Right forelimb (tissue), 1 donor: ENCODE data around the gene CXXC4.

Experiments used
- DNase-seq: peaks from one replicate; pipeline ENCODE4 v3.0.0-alpha.2; 2018

CXXC4 gene

DNA sequence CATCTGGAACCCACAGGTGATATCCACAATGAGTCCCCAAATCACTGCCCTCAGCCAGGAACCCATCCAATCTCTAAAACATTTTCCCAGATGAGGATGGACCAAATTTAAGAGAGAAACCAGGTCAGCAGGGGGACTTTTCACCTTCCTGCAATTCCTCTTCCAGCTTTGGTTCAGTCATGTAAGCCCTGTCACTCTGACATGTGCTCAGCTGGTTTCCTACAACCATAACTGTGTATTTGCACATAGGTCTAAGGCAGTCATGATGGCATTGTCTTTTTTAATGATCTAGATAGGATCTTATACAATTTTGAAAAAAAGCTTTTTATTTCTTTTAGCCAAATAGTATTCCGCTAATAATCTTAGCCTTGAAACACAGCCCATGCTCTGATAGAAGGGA lies 6.5 kb downstream of the CXXC4 start:
- DNase-seq: no peak

DNA sequence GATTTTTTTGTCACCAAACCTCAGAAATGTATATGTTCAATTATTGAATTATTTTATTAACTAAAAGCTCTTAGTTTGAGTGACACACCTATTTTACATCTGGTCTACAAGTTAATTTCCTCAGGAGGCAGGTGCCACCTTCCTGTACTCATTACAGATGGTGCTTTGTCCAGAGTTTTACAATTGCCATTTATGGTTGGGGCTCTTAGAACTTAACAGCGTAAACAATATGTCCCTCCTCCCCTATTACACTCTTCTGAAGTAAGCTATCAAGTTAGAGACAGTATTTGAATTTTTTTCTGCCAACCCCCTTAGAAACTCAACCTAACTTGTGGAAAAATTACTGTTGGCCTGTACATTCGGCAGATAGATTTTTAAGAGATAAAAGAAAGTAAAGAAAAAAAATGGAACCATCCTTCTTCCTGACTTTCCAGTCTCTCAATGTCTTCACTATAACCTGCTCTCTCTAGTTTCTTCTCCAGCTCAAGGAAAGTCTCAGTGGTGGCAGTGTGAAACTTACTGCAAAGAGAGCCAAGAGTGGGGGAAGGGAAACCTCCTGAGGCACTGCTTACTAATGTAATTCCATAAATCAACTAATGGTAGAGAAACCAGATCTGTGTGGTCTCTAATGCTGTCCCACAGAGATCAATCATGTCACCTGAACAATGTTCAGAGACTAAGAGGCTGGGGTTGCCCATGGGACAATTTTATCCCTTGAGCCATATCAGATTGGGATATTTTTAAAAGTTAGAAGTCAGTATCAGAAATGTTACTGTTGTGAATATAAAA lies 7.8 kb downstream of the CXXC4 start:
- no peak for DNase-seq

DNA sequence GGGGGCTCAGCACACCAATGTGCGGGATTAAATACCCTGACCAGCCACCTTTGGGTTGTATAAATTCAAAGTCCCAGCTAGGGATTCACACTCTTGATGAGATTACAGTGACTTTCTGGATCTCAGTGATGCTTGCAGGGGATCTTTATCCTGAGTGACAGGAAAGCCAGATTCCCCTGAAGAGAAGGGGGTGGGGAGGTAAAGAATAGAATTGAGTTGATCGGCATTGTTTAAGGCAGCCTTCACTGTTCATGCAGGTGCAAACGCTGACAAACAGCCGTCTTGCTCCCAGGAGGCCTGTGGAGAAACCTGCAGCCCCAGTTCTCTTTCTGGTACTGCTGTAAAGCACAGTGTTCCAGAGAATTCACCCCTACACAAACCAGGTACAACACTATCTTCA lies 19.0 kb downstream of the CXXC4 start:
- no peak for DNase-seq

DNA sequence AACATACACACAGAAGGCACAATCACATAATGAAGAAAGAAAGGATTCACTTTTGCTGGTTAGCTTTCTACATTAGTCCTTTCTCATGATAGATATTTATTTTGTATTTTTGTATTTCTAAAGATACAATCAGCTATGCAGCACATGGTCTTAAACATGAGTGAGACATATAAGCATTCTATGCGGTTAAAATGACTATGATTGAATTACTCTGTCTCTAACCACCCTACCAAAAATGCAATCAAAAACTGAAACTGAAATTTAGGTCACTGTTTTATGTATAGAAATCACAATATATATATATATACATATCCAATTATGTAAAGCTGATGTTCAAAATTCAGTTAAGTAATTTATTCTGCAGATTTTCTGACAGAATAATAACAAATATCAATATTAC lies 21.9 kb downstream of the CXXC4 start:
- DNase-seq: no peak

DNA sequence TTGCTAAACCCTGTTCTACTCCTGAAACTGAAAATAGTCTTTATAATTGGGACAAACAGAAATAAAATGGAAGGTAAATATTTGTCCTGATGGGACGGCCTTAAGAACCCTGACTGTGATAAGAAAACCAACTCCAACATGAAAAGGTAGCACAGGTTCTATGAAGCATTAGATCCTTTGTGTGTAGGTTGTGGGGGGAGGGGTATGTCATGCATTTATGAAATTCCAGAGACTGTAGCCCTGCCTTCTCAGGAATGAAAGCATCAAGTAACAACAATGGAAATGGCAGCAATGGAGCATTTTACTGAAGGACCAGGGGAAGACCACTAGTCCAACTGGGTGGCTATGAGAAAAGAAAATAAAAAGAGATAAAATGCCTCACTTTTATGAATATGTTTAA lies 23.9 kb downstream of the CXXC4 start:
- no peak for DNase-seq

DNA sequence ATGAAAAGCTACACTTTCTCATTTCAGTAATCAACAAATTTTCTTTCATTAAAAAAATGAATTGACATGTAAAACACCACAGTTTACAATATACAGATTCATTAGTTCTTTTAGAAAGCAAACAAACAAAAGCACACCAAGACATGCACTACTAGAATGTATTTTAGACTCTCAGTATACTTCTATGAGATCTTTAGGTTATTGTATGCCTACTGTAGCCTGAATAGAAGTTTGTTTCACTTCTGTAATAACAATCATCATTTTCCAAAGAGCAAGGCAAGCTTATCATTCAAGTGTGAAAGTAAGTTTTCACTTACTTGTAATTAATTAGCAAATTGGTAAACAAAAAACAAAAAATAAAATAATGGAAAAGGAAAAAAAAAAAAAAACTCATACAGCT lies 24.9 kb downstream of the CXXC4 start:
- no peak for DNase-seq

DNA sequence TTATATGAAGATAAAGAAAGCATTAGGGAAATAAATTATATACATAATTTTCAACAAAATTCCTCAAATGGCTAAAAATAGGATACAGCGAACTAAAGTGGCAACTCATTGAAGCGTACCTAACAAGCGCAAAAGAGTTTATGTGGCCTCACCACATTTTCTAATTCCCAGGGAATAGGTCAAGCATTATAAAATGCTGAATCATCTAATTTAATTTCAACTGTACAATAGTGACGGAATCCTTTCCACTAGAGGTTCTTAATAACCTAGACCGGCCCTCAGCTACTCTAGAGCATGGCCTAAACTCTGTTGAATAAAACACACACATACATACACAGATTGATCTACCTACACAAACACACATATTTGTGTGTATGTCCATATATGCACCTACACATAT lies 29.1 kb downstream of the CXXC4 start:
- no peak for DNase-seq

DNA sequence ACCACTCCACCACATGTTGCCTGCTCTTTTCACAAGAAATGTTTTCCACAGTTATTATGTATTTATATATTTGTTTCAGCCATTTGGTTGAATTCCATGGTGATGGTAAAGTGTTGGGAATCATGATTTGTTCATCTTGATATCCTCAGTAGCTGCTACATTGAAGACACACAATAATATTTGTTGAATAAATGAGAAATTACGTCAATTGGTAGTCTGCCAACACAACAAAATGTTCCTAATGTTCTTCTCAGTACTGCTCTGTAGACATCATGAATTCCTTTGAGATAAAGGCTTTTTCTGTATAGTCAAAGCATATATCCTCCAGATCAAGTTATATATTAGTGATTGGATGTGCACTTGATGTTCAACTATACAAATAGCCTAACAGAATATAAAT lies 29.5 kb downstream of the CXXC4 start:
- DNase-seq: no peak

DNA sequence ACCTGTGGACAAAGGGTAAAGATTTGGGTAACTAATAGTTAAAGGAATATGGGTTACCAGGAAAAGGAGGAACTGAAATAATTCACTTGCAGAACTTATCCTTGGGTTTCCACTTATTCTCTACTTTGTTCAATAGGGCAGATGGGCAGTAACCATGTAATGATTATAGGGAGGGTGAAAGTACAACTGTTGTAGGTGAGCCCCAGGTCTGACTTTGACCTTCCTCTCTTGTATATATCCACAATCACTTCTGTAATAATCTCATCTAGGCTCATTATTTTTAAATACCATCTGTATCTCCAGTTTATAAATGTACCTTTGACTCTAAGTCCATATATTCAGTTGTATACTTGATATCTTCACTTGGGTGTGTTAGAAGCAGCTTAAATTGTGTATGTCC lies 32.1 kb downstream of the CXXC4 start:
- no peak for DNase-seq

DNA sequence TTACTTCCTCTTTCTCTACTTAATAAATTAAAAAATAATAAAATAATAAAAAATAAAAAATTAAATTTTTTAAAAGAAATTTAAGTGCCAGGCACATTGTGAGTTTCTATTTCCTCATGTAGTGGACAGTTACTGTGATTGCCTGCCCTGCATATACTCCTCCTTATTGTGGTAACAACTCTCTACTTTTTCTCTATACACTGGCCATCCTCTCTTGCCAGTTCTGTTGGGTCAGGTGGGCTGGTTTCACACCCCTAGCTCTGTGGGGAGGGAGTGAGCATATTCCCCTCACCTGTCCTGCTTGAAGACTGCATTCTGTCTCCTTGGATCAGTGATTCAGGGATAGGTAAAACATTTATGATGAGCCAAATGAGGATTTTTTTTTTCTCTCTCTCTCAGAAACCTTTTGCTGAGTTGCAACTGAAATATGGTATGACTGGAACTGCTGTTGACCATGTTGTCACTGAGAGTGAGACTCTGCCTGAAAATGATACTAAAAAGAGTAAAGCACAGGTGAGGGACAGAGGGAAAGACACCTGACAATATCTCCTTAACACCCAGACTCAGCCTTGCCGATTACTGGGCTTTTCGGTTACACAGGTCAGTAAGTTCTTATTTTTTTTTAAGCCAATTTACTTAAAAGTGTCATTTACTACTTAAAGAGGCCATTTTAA lies 37.2 kb downstream of the CXXC4 start:
- no peak for DNase-seq

DNA sequence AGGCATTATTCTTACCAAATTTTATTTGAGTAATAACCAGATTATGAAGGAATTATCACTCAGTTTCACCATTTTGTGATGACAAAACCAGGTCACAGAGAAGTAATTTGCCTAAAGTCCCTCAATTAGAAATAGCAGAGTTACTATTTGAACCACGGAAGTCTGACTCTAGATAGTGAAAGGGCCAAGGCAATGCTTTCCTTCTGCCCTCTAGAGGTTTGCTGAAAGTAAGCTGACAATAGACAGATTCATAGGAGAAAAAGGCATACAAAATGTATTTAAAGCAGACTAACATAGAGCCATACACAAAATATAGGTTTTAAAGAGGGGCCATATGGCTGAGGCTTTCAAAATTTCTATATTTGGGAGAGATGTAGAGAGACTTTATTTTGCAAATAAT lies 43.1 kb downstream of the CXXC4 start:
- no peak for DNase-seq

DNA sequence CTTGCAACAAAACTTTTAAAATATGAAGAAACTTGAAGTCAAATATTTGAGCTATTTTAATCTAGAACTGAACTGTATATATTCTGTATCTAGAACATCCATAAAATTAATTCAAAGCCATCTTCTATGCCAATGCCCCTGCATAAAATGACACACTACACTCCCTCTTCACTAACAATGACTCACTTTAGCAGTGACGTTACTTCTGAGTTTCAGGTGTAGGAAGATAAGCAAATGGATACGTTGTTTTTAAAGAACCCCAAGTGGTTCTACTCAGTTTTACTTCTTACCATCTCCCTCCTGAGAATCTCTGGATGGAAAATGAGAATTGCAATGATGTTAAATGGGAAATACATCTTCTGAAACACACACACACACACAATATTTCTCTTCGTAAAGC lies 45.2 kb downstream of the CXXC4 start:
- no peak for DNase-seq

DNA sequence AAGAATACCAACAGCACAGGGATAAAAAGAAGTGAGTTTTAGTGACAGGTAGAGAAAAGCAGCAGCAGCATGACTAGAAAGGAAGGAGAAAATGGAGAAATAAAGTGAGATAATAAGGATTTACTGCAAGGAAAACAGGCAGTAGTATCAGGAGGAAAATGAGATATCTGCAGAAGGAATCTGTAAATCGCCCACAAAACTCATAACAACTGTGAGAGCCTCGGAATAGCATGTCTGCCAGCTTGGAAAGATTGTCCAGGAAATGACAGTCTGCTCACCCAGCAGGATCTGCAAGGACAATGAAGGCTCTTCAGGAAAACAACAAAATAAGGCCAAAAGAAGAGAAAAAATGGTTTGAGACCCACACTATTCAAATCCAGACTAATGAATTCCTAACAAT lies 47.4 kb downstream of the CXXC4 start:
- no peak for DNase-seq

DNA sequence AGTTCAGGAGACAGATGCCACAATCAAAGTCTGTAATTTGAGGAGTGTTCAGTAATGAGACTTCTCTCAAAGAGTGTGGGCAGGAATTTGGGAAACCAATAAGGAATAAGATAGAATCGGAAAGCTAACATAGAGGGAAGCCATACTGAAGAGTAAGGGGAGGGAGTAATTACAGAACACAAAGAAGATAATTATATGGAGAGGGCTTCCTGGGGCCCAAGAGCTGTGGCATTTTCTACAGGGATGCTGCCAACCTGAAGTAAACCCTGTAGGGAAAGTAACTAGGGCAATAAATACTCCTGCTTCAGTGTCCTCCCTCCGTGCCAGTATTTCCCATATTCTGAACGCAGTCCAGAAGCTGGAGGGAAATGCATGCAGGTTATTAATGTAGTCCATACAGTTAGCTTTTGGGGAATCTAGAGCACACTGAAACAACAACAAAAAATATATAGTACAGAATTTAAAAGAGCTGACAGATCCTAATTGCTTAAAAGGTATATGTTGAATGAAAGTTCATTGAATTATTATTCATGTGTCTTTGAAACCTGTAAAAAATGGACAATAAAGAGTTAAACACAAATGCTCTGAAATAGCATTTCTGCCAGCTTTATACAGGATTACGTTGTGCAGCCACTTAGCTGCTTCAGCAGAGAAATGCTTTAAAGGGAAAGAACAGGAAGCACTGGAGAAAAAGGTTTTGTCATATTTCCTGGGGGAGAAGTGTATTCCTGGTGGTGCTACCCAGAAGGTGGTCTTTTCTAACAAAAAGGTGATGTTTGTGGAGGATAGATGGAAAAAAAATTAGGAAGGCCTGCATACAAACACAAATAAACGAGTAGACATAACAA lies 48.0 kb downstream of the CXXC4 start:
- DNase-seq: no peak

DNA sequence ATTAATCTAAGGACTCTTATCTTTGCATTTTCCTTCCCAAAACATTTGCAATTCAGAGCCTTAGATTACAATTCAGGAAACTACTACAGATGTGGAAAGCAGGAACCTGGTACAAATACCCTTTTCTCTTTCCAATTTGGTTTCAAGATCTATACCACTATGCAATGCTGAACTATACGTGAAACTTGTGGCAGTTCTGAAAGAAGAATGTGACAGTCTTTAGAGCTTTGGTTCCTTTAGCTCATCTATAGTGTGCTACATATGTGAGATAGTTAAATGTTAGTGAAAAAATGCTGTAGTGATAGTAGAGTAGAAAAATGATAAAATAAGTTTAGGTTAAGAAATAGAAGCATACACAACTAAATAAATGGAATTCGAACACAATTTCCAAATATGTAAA lies 50.0 kb downstream of the CXXC4 start:
- DNase-seq: no peak

DNA sequence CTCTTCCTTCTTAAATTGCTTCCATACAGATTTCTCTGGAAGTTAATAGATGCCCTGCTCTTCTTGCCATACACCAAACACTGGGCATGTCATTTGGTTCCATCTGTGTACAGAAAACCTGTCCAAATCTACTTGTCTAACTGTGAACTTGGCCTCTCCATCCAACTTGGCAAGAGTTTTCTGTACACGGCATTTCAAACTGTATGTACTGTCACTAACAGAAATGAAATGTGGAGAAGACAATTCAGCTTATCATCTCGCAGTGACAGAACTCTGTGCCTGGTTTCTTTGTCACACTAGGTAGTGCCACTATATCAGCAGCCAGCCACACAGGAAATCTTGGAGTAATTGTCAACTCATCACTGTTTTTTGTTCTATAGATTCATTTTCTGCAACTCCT lies 58.2 kb downstream of the CXXC4 start:
- DNase-seq: no peak

DNA sequence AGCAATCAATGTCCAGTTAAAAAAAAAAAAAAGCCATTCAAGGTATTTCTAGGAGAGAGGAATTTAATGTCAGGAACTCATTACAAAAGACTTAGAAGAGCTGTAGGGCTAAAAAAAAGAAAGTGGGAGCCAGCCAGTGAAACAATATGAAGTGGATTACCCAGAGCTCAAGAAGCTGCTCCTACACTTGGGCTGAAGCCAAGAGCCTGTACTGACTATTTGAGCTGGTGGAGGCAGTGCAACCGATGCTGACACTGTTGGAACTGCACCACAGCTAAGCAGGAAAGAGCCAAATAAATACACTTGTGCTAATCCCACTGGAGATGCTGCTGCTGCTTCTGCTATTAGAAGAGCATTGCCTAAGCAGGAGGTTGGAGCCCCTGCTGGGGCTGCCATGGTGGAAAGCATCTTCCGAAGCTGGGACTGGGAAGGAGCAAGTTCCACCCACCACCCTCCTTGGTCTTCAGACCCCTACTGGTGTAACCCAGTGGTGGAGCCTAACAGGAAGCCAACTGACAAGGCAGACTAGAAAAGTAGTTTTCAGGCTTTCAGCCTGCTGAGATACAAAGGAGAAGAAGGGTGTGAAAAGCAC lies 65.4 kb downstream of the CXXC4 start:
- no peak for DNase-seq

DNA sequence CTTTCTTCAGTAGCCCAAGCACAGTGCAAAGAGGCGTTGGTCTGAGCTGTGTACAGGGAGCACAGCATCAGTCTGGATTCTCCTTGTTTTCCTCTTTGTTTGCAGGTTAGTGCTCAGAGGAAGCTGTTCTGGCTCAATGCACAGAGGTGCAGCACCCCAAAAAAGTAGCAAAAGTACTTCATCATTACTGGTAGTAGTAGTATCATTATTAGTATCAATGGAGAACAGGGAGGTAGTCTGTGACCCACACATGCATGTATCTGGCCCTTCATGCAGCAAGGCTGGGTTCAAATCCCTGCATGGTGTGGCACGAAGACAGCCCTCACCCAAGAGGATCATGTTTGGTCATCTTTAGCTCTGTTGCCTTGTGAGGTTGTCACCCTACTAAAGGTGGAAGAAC lies 68.7 kb downstream of the CXXC4 start:
- DNase-seq: no peak

DNA sequence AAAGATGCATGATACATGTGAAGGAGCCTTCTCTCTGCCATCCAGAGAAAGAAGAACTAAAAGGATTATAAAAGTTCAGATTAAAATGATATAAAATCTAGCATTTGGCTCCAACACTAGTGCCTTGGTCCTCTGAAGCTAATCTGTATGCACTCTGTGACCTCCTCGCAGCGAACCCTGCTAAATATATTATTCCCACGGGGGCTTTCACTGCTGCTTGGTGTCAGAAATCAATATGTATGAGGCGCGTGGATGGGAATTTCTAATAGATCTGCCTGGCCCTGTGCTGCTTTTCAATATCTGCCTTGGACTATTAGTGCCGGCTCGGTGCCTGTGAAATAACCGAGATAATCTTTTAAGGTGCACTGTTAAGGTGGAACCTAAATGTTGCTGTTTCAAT lies 69.7 kb downstream of the CXXC4 start:
- no peak for DNase-seq

DNA sequence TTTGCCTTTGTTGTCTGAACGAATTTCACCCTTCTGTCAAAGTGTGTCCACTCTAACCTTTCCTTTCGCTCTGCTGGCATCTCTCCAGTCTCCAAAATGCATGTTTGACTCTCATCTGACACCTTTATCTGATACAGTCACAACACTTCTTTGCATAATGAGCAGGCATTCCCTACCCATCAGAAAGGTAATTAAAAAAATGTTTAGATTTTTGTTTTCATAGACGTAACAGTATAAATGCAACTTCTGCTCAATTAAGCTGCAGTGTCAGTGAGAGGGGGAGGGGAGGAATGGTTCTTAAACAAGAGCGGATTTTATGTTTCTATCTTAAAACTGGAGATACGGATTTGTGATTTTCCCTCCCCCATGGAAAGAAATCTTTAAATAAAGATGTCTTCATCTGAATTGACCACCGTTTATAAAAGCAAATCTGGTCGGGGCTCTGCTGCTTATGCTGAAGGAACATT lies 70.2 kb downstream of the CXXC4 start:
- no peak for DNase-seq

DNA sequence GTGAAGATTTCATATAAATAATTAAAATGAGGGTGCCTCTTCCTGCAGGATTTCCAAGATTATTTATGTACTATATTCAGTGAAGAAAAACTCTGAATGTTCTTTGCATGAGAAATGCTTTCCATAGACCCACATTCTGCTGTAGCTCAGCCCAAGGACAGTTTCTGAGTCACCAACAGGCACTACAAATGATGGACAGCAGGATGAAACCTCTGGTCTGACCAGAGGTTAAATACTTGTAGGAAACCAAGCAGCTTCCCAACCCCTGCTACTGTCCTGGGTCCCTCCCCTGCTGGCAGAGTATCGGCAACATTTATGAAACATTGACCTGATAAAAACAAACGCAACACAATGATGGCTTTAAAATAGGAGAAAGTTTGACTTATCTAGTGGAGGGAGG lies 73.1 kb downstream of the CXXC4 start:
- no peak for DNase-seq

DNA sequence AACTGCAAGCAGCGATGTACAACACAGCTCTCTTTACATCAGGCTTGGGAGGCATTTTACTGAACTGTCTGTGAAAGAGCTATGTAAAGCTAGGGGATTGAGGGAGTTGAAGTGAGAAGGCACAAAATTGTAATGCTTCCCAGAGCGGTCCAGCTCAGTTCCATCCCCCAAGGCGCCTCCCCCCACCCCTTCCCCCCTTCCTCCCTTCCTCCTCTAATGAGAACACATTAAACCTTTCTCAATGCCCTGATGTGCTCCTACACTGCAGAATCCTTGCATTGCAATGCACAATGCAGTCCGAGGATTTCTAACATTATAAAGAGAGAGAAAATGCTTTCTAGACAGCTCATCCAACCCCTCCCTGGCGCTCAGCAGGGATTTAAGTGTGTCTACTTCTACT lies 73.9 kb downstream of the CXXC4 start:
- peak; percentile 42 for DNase-seq
